ENCODE data around the gene PAH. TPM values are rescaled to one million over a fixed set of nuclear protein-coding genes. Genes with fewer than 3 reads are reported as not detected.

PAH gene
- total and polyA plus RNA-seq, 2 of the 8 experiments (the other 6 are each of a cell fraction or from before 2014, with no cell fraction given), result 3.9 to 9.0 TPM

GRCh38 chr12:102963796-102964195 lies 46.8 kb upstream of the PAH start:
- Histone ChIP-seq H4K8ac (ENCODE audit: extremely low read depth, insufficient read depth, low read length) (no peak overlapping the region), H3K27ac (ENCODE audit: low read depth, low read length) (no peak overlapping the region), H2BK15ac (ENCODE audit: low read length) (no peak overlapping the region), H3K9ac (replicated peaks in 1 of 4; ENCODE audit: extremely low read depth in 1 of 4, low read depth in 3 of 4, low read length in 3 of 4) (no peak overlapping the region), H2BK5ac (ENCODE audit: low read depth, low read length) (no peak overlapping the region), H3K23me2 (ENCODE audit: low read depth, low read length) (peaks cover 13% of the 10 kb centered on the region), H3K56ac (replicated peaks; ENCODE audit: insufficient read length, low read depth, low read length) (no peak overlapping the region), H4K20me1 (replicated peaks in 1 of 2; ENCODE audit: control insufficient read depth in 1 of 2, insufficient read depth in 2 of 2, low read length in 2 of 2) (peaks cover 12 to 34% of the 10 kb centered on the region in 2 experiments), H3K4me1 (replicated peaks in 1 of 4; ENCODE audit: control insufficient read depth in 3 of 4, insufficient read depth in 4 of 4, low read length in 3 of 4) (peaks cover under 1 to 16% (median 8%) of the 10 kb centered on the region in 4 experiments; a peak in 5 of 7 replicates), H3K23ac (ENCODE audit: insufficient read length) (no peak overlapping the region), H3K79me1 (ENCODE audit: low read depth, low read length) (no peaks in the 10 kb centered on the region), H3K79me2 (ENCODE audit: control insufficient read depth in 1 of 2, insufficient read depth in 2 of 2, low read length in 2 of 2) (no peaks in the 10 kb centered on the region), H3K36me3 (ENCODE audit: control insufficient read depth in 2 of 4, insufficient read depth in 4 of 4, low read length in 3 of 4) (peaks cover 0 to 7% (median 0%) of the 10 kb centered on the region in 4 experiments; a peak in 1 of 8 replicates), H3K4me3 (ENCODE audit: extremely low read depth in 1 of 4, insufficient read depth in 2 of 4, low read depth in 3 of 4, low read length in 4 of 4) (no peak overlapping the region), H3K4ac (replicated peaks; ENCODE audit: insufficient read length, low read depth, low read length) (no peak overlapping the region), H3K9me3 (ENCODE audit: insufficient read depth in 2 of 2, low read depth in 1 of 2, low read length in 1 of 2) (peaks cover 8 to 12% of the 10 kb centered on the region in 2 experiments; a peak in 3 of 4 replicates), H3K18ac (ENCODE audit: extremely low read depth, low read length) (no peak overlapping the region), H3K14ac (ENCODE audit: insufficient read length) (no peak overlapping the region), H3K27me3 (replicated peaks in 1 of 4; ENCODE audit: control insufficient read depth in 3 of 4, extremely low read depth in 1 of 4, insufficient read depth in 3 of 4, low read length in 3 of 4) (peaks cover 72 to 96% (median 92%) of the 10 kb centered on the region in 4 experiments), H4K5ac (ENCODE audit: insufficient read length, low read depth, low read length) (no peak overlapping the region), H2BK12ac (ENCODE audit: low read depth, low read length) (no peak overlapping the region), H2AK5ac (ENCODE audit: low read depth, low read length) (no peak overlapping the region), H2BK120ac (replicated peaks; ENCODE audit: low read depth, low read length) (no peak overlapping the region), H2BK20ac (ENCODE audit: low read length) (no peak overlapping the region), H2AFZ (ENCODE audit: low read length) (no peak overlapping the region), H3K4me2 (ENCODE audit: insufficient read depth in 1 of 2, low read depth in 2 of 2, low read length in 2 of 2) (no peak overlapping the region; a peak in 1 of 4 replicates), H4K91ac (replicated peaks; ENCODE audit: insufficient read length, low read length) (no peak overlapping the region)
- FAIRE-seq (no peak), DNase-seq (ENCODE audit: low read depth in 1 of 2, low spot score in 2 of 2) (no peak)
- TF ChIP-seq RNF2 (IDR thresholded peaks at IDR 0.05; ENCODE audit: borderline replicate concordance, low read depth, low read length, missing control alignments, poor library complexity, severe bottlenecking) (peak; percentile 74), TBP (IDR thresholded peaks at IDR 0.05; ENCODE audit: low read depth, low read length) (no peak)
- ChIA-PET POLR2A (ENCODE audit: partially characterized antibody) (no interaction called here), CTCF (ENCODE audit: partially characterized antibody) (interaction anchor here (0.7 to 5.6 kb wide), 4 partner anchors 11 to 710 kb away, joined by 3 to 37 read pairs (median 15); no protein-coding TSS in a partner anchor)
- WGBS, 2 experiments (ENCODE audit: extremely low coverage in 1 of 2, insufficient coverage in 1 of 2, insufficient read length in 1 of 2, insufficient replicate concordance in 2 of 2, low coverage in 1 of 2, low lambda C conversion rate in 2 of 2, missing lambda C conversion rate in 1 of 2), result 70% methylated on average over 4 of the region's 4 CpGs; no CpG with 5 or more reads in 1 of the 2 experiments

All from H1 (cell line).